H9 (cell line): Measurements from ENCODE around the gene IRF6. TPM values are rescaled to one million over a fixed set of nuclear protein-coding genes. Genes with fewer than 3 reads are reported as not detected.
A peak's percentile ranks its signal among the peaks of the same experiment; 100 is the strongest.

ENCODE experiments used
- DNase-seq: peaks from one replicate; pipeline ENCODE4 v3.0.0-alpha.2; 2017
- H2AFZ ChIP-seq: one replicate; pipeline ENCODE4 v1.6.1; 2013; ENCODE audit warnings: mild to moderate bottlenecking, low read length, control low read depth, moderate library complexity
- H2AK5ac ChIP-seq: 2 replicates; pipeline ENCODE4 v1.6.1; 2013; ENCODE audit warnings: low read length, control low read depth, mixed read lengths; ENCODE audit not compliant: insufficient read length
- H2BK120ac ChIP-seq: one replicate; pipeline ENCODE4 v1.6.1; 2013; ENCODE audit warnings: low read depth, mild to moderate bottlenecking, low read length, control low read depth, inconsistent platforms; ENCODE audit not compliant: poor library complexity, severe bottlenecking
- H2BK12ac ChIP-seq: 2 replicates; pipeline ENCODE4 v1.6.1; 2013; ENCODE audit warnings: low read length, control low read depth, mixed read lengths, low read depth; ENCODE audit not compliant: insufficient read length
- H2BK15ac ChIP-seq: 2 replicates; pipeline ENCODE4 v1.6.1; 2013; ENCODE audit warnings: low read depth, low read length, control low read depth
- H2BK20ac ChIP-seq: one replicate; pipeline ENCODE4 v1.6.1; 2013; ENCODE audit warnings: low read depth, mild to moderate bottlenecking, low read length, control low read depth, inconsistent platforms; ENCODE audit not compliant: poor library complexity, severe bottlenecking
- H2BK5ac ChIP-seq: 2 replicates; pipeline ENCODE4 v1.6.1; 2013; ENCODE audit warnings: low read length, control low read depth, mixed read lengths; ENCODE audit not compliant: insufficient read length
- H3K14ac ChIP-seq: 2 replicates; pipeline ENCODE4 v1.6.1; 2013; ENCODE audit warnings: low read length, control low read depth; ENCODE audit not compliant: insufficient read depth
- H3K18ac ChIP-seq: 2 replicates; pipeline ENCODE4 v1.6.1; 2013; ENCODE audit warnings: low read depth, mild to moderate bottlenecking, mixed read lengths, low read length, control low read depth; ENCODE audit not compliant: insufficient read length
- H3K23ac ChIP-seq: 2 replicates; pipeline ENCODE4 v1.6.1; 2013; ENCODE audit warnings: low read length, control low read depth, mixed read lengths, low read depth; ENCODE audit not compliant: insufficient read length
- H3K23me2 ChIP-seq: 2 replicates; pipeline ENCODE4 v1.6.1; 2013; ENCODE audit warnings: low read depth, mild to moderate bottlenecking, mixed read lengths, low read length, control low read depth; ENCODE audit not compliant: insufficient read length, poor library complexity, severe bottlenecking
- H3K27ac ChIP-seq: 2 replicates; pipeline ENCODE4 v1.5.1; 2013; ENCODE audit warnings: low read length, control low read depth, mixed read lengths, low read depth; ENCODE audit not compliant: insufficient read length
- H3K27me3 ChIP-seq: 2 replicates; pipeline ENCODE4 v1.6.1; 2013; ENCODE audit warnings: low read length, control low read depth, inconsistent platforms; ENCODE audit not compliant: insufficient read depth
- H3K4ac ChIP-seq: 2 replicates; pipeline ENCODE4 v1.6.1; 2013; ENCODE audit warnings: low read depth, mild to moderate bottlenecking, control low read depth, inconsistent platforms, low read length, moderate library complexity
- H3K4me1 ChIP-seq: 2 replicates; pipeline ENCODE4 v1.6.1; 2013; ENCODE audit warnings: low read length, control low read depth, inconsistent platforms; ENCODE audit not compliant: insufficient read depth
- H3K4me2 ChIP-seq: 2 replicates; pipeline ENCODE4 v1.6.1; 2013; ENCODE audit warnings: low read length, control low read depth, mixed read lengths; ENCODE audit not compliant: insufficient read length, insufficient read depth
- H3K56ac ChIP-seq: 2 replicates; pipeline ENCODE4 v1.6.1; 2013; ENCODE audit warnings: low read depth, mild to moderate bottlenecking, mixed read lengths, low read length, control low read depth; ENCODE audit not compliant: insufficient read length
- H3K79me1 ChIP-seq: 2 replicates; pipeline ENCODE4 v1.6.1; 2013; ENCODE audit warnings: low read depth, mild to moderate bottlenecking, moderate library complexity, low read length, control low read depth, inconsistent platforms; ENCODE audit not compliant: insufficient read depth, poor library complexity, severe bottlenecking
- H3K79me2 ChIP-seq: 2 replicates; pipeline ENCODE4 v1.6.1; 2013; ENCODE audit warnings: low read length, control low read depth, inconsistent platforms; ENCODE audit not compliant: insufficient read depth
- H3K9ac ChIP-seq: 2 replicates; pipeline ENCODE4 v1.6.1; 2013; ENCODE audit warnings: low read length, control low read depth, mixed read lengths; ENCODE audit not compliant: insufficient read length; ENCODE audit errors: extremely low read depth
- H3K9me3 ChIP-seq: one replicate; pipeline ENCODE4 v1.6.1; 2013; ENCODE audit warnings: low read depth, low read length, inconsistent platforms; ENCODE audit not compliant: control insufficient read depth
- H3T11ph ChIP-seq: one replicate; pipeline ENCODE4 v1.6.1; 2013; ENCODE audit warnings: mild to moderate bottlenecking, low read length, control low read depth, inconsistent platforms
- H4K20me1 ChIP-seq: one replicate; pipeline ENCODE4 v1.6.1; 2013; ENCODE audit not compliant: control insufficient read depth, insufficient read length, insufficient read depth
- H4K5ac ChIP-seq: 2 replicates; pipeline ENCODE4 v1.6.1; 2013; ENCODE audit warnings: low read depth, mild to moderate bottlenecking, mixed read lengths, low read length, control low read depth; ENCODE audit not compliant: insufficient read length
- H4K8ac ChIP-seq: replicated peaks from 2 replicates; pipeline ENCODE4 v1.6.1; 2013; ENCODE audit warnings: low read length, control low read depth, mixed read lengths, low read depth; ENCODE audit not compliant: insufficient read length
- H4K91ac ChIP-seq: 2 replicates; pipeline ENCODE4 v1.6.1; 2013; ENCODE audit warnings: low read depth, mild to moderate bottlenecking, moderate library complexity, mixed read lengths, low read length, control low read depth; ENCODE audit not compliant: insufficient read length
- H3K27ac Mint-ChIP-seq, 3 experiments: 2 replicates in 2 of 3; 3 replicates in 1 of 3; pipeline ENCODE4 v1.8.0; 2020 to 2021; ENCODE audit warnings: mixed read lengths in 3 of 3, mild to moderate bottlenecking in 1 of 3, moderate library complexity in 1 of 3
- H3K27me3 Mint-ChIP-seq: 2 replicates; pipeline ENCODE4 v1.8.0; 2021; ENCODE audit warnings: low read depth, mild to moderate bottlenecking, moderate library complexity, mixed read lengths
- H3K36me3 Mint-ChIP-seq, 3 experiments: 2 replicates in 2 of 3; 3 replicates in 1 of 3; pipeline ENCODE4 v1.8.0; 2020 to 2021; ENCODE audit warnings: low read depth in 3 of 3, mixed read lengths in 3 of 3; ENCODE audit not compliant: insufficient read depth in 1 of 3
- H3K4me1 Mint-ChIP-seq, 2 experiments: 2 replicates each; pipeline ENCODE4 v1.8.0; 2020; ENCODE audit warnings: mixed read lengths in 2 of 2
- H3K4me3 Mint-ChIP-seq, 2 experiments: 2 replicates in 1 of 2; 3 replicates in 1 of 2; pipeline ENCODE4 v1.8.0; 2020 to 2021; ENCODE audit warnings: mild to moderate bottlenecking in 2 of 2, mixed read lengths in 2 of 2, moderate library complexity in 1 of 2
- H3K9me3 Mint-ChIP-seq, 2 experiments: 2 replicates in 1 of 2; 3 replicates in 1 of 2; pipeline ENCODE4 v1.8.0; 2020; ENCODE audit warnings: mild to moderate bottlenecking in 2 of 2, mixed read lengths in 2 of 2, moderate library complexity in 1 of 2
- CTCF ChIP-seq: fragments of 200-600 bp; sonication (generic); conservative IDR thresholded peaks from 3 replicates; pipeline ENCODE4 v1.8.0; 2021; ENCODE audit warnings: antibody characterized with exemption, mild to moderate bottlenecking
- WGBS: extraction: QIAGEN DNeasy Blood & Tissue Kit; methylation state at CpG from one replicate; pipeline ENCODE4 v1.1.7; 2013; ENCODE audit warnings: missing lambda C conversion rate, low lambda C conversion rate, mixed read lengths; ENCODE audit not compliant: insufficient read length; ENCODE audit errors: extremely low coverage; 5-methylcytosine and 5-hydroxymethylcytosine counted together
- total RNA-seq: library from RNA; stranded (reverse); gene quantifications from 2 replicates; pipeline ENCODE4 v1.2.1, GENCODE V29; 2021

IRF6 gene
- total RNA-seq, 1 experiment from 2014 or later = 7.1 TPM

GRCh38 chr1:209849388-209849787 lies 43.4 kb upstream of the IRF6 start:
- Histone ChIP-seq H3K18ac (no peak overlapping the region), H3K4me1 (no peaks in the 10 kb centered on the region), H3K4ac (no peak overlapping the region), H2AK5ac (no peak overlapping the region), H3K79me1 (no peaks in the 10 kb centered on the region), H2BK20ac (no peak overlapping the region), H2BK120ac (no peak overlapping the region), H3K23me2 (no peaks in the 10 kb centered on the region), H3K56ac (no peak overlapping the region), H2AFZ (no peak overlapping the region), H2BK15ac (no peak overlapping the region), H4K20me1 (no peaks in the 10 kb centered on the region), H3K4me2 (no peak overlapping the region), H4K8ac (no peak overlapping the region), H3K27me3 (no peaks in the 10 kb centered on the region), H3K9me3 (no peaks in the 10 kb centered on the region), H4K91ac (no peak overlapping the region), H3K9ac (no peak overlapping the region), H3K14ac (no peak overlapping the region), H4K5ac (no peak overlapping the region), H3K79me2 (no peaks in the 10 kb centered on the region), H2BK12ac (no peak overlapping the region), H3K23ac (no peak overlapping the region), H2BK5ac (no peak overlapping the region), H3K27ac (no peak overlapping the region), H3T11ph (no peak overlapping the region)
- Mint-ChIP-seq H3K9me3 (no peaks in the 10 kb centered on the region), H3K4me3 (no peak overlapping the region), H3K27me3 (no peaks in the 10 kb centered on the region), H3K27ac (peak overlapping the region in 1 of 3 experiments; percentile 88; a peak in 2 of 7 replicates), H3K4me1 (no peaks in the 10 kb centered on the region), H3K36me3 (peaks cover 14 to 65% (median 37%) of the 10 kb centered on the region in 3 experiments; a peak in 6 of 7 replicates)
- no CpG with 5 or more reads among the region's 5 CpGs for WGBS
- no peak for DNase-seq
- TF ChIP-seq CTCF = no peak
